SU-DHL-6 (cell line): Measurements from ENCODE around the gene GOLGA3.

ENCODE experiments used
- H2AFZ ChIP-seq: fragments of 200-600 bp; sonication (generic); 2 replicates; pipeline ENCODE4 v1.6.1; 2014; ENCODE audit warnings: low read depth, mild to moderate bottlenecking, moderate library complexity, mixed read lengths, antibody characterized with exemption, low read length; ENCODE audit not compliant: severe bottlenecking
- H3F3A ChIP-seq: fragments of 200-600 bp; shearing (Covaris generic); 2 replicates; pipeline ENCODE4 v1.6.0; 2016; ENCODE audit warnings: antibody characterized with exemption, mild to moderate bottlenecking; ENCODE audit not compliant: insufficient read depth
- H3K27ac ChIP-seq: fragments of 200-600 bp; sonication (generic); 2 replicates; pipeline ENCODE4 v1.5.1; 2016; ENCODE audit warnings: low read depth, mild to moderate bottlenecking, low read length, moderate library complexity, mixed read lengths
- H3K27me3 ChIP-seq: fragments of 200-600 bp; sonication (generic), shearing (Covaris generic); 2 replicates; pipeline ENCODE4 v1.6.0; 2014; ENCODE audit warnings: mild to moderate bottlenecking, low read length
- H3K36me3 ChIP-seq: fragments of 200-600 bp; sonication (generic); 2 replicates; pipeline ENCODE4 v1.6.1; 2014; ENCODE audit warnings: mild to moderate bottlenecking, low read length, mixed read lengths
- H3K4me2 ChIP-seq: fragments of 300-600, 200-600 bp; shearing (Covaris generic), sonication (generic); 2 replicates; pipeline ENCODE4 v1.6.0; 2014; ENCODE audit warnings: low read length, low read depth, mild to moderate bottlenecking; ENCODE audit not compliant: poor library complexity, severe bottlenecking
- H3K4me3 ChIP-seq: fragments of 200-600 bp; sonication (generic); 2 replicates; pipeline ENCODE4 v1.5.1; 2014; ENCODE audit warnings: antibody characterized with exemption, low read length, mild to moderate bottlenecking, mixed read lengths; ENCODE audit not compliant: insufficient read depth, poor library complexity, severe bottlenecking
- H3K79me2 ChIP-seq: fragments of 200-600 bp; sonication (generic); 2 replicates; pipeline ENCODE4 v1.6.1; 2014; ENCODE audit warnings: mild to moderate bottlenecking, low read length, moderate library complexity; ENCODE audit not compliant: insufficient read depth
- H3K9ac ChIP-seq: fragments of 200-600 bp; sonication (generic); 2 replicates; pipeline ENCODE4 v1.7.0; 2014; ENCODE audit warnings: mild to moderate bottlenecking, low read length
- H3K9me2 ChIP-seq: fragments of 200-600 bp; sonication (generic); replicated peaks from 2 replicates; pipeline ENCODE4 v1.6.1; 2014; ENCODE audit warnings: low read length; ENCODE audit not compliant: insufficient read depth
- H3K9me3 ChIP-seq: fragments of 200-600 bp; sonication (generic); 2 replicates; pipeline ENCODE4 v1.6.1; 2014; ENCODE audit warnings: low read length, mixed read lengths; ENCODE audit not compliant: insufficient read depth
- H4K20me1 ChIP-seq: fragments of 200-600 bp; sonication (generic); 2 replicates; pipeline ENCODE4 v1.6.1; 2014; ENCODE audit warnings: low read depth, mild to moderate bottlenecking, antibody characterized with exemption, low read length, moderate library complexity, mixed read lengths
- EZH2phosphoT487 ChIP-seq: fragments of 200-600 bp; sonication (generic), shearing (Covaris generic); conservative IDR thresholded peaks from 2 replicates; pipeline ENCODE4 v1.6.1; 2018; ENCODE audit warnings: mild to moderate bottlenecking, antibody characterized with exemption, low read length, moderate library complexity, mixed read lengths
- TF ChIP-seq, protein P1 (sequence below): fragments of 200-600 bp; sonication (generic); IDR thresholded peaks from one replicate; pipeline ENCODE4 v1.5.1; 2017; ENCODE audit warnings: antibody characterized with exemption, mild to moderate bottlenecking, low read length, moderate library complexity; ENCODE audit not compliant: insufficient read depth, poor library complexity, severe bottlenecking

Gene GOLGA3

DNA sequence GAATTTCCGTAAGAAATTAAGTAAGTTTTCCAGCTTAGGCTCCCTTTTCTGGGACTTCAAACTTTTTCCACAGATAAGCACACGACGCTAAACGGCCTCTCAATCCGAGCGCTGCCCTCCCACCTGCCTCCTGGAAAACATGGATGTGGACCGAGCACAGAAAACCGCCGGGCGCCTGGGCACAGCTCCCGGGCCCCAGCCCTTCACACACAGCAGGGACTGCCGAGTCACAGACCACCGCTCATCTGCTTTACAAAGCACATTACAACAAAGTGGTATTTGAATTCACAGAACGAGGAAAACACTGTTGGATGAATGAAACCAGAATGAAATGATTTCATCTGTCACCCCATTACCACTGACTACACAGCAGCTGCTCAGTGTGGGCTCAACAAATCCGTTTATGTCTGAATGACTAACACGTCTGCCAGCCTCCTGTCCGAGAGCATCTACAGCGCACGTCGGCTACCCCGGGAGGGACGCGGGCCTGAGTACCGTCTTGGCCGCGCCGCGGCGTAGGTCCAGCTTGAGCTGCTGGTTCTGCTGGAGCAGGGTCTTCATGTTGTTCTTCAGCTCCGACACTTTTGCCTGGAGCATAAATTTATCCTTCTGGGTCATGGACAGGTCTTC lies 53.9 kb downstream of the GOLGA3 start:
- Histone ChIP-seq H3K36me3 (0 out of 2 replicates have a peak, but pooled peaks cover under 1% of the 10 kb centered on the region), H3K9me3 (no peaks in the 10 kb centered on the region), H2AFZ (no peak overlapping the region), H4K20me1 (no peaks in the 10 kb centered on the region), H3F3A (peaks cover 30% of the 10 kb centered on the region), H3K4me2 (no peak overlapping the region), H3K4me3 (no peak overlapping the region), H3K27ac (no peak overlapping the region), H3K79me2 (no peaks in the 10 kb centered on the region), H3K9me2 (no peaks in the 10 kb centered on the region), H3K27me3 (no peaks in the 10 kb centered on the region), H3K9ac (no peak overlapping the region)
- no peak for TF ChIP-seq EZH2phosphoT487
- TF ChIP-seq, protein P1, sequence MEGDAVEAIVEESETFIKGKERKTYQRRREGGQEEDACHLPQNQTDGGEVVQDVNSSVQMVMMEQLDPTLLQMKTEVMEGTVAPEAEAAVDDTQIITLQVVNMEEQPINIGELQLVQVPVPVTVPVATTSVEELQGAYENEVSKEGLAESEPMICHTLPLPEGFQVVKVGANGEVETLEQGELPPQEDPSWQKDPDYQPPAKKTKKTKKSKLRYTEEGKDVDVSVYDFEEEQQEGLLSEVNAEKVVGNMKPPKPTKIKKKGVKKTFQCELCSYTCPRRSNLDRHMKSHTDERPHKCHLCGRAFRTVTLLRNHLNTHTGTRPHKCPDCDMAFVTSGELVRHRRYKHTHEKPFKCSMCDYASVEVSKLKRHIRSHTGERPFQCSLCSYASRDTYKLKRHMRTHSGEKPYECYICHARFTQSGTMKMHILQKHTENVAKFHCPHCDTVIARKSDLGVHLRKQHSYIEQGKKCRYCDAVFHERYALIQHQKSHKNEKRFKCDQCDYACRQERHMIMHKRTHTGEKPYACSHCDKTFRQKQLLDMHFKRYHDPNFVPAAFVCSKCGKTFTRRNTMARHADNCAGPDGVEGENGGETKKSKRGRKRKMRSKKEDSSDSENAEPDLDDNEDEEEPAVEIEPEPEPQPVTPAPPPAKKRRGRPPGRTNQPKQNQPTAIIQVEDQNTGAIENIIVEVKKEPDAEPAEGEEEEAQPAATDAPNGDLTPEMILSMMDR: no peak

- H3K79me2 ChIP-seq: no peaks in the 10 kb centered on the region
- no peak overlapping the region for H2AFZ ChIP-seq
- no peaks in the 10 kb centered on the region for H4K20me1 ChIP-seq
- TF ChIP-seq, protein P1: no peak
- no peak for TF ChIP-seq EZH2phosphoT487
- H3K4me3 ChIP-seq: no peak overlapping the region
- H3K27me3 ChIP-seq: no peaks in the 10 kb centered on the region
- 0 out of 2 replicates have a peak, but pooled peaks cover 4% of the 10 kb centered on the region for H3K36me3 ChIP-seq
- no peak overlapping the region for H3K4me2 ChIP-seq
- H3K9me3 ChIP-seq: no peaks in the 10 kb centered on the region
- H3F3A ChIP-seq: peaks cover 36% of the 10 kb centered on the region
- no peak overlapping the region for H3K9ac ChIP-seq
- H3K27ac ChIP-seq: peak overlapping the region; percentile 100
- no peaks in the 10 kb centered on the region for H3K9me2 ChIP-seq
Observed at GRCh38 chr12:132774159-132774558, 54.5 kb downstream of the GOLGA3 start.

- H4K20me1 ChIP-seq: no peaks in the 10 kb centered on the region
- no peak overlapping the region for H3K4me3 ChIP-seq
- H3K9me2 ChIP-seq: no peaks in the 10 kb centered on the region
- peak overlapping the region; percentile 94 for H3K4me2 ChIP-seq
- TF ChIP-seq, protein P1: no peak
- no peak for TF ChIP-seq EZH2phosphoT487
- H3K36me3 ChIP-seq: peaks cover 4% of the 10 kb centered on the region; the same call in 1 of the 2 replicates
- H3K27me3 ChIP-seq: no peaks in the 10 kb centered on the region
- H3F3A ChIP-seq: peaks cover 45% of the 10 kb centered on the region
- H3K9me3 ChIP-seq: no peaks in the 10 kb centered on the region
- no peaks in the 10 kb centered on the region for H3K79me2 ChIP-seq
- H3K9ac ChIP-seq: no peak overlapping the region
- no peak overlapping the region for H2AFZ ChIP-seq
- peak overlapping the region; percentile 100 for H3K27ac ChIP-seq
Observed at GRCh38 chr12:132773077-132773955, 55.4 kb downstream of the GOLGA3 start.
